Right lobe of liver (tissue), 6 donors: Measurements from ENCODE around the gene SIRPA. TPM values are rescaled to one million over a fixed set of nuclear protein-coding genes. Genes with fewer than 3 reads are reported as not detected.
"Not testable (repeated sequence)": the region's sequence is repeated elsewhere in the genome, so short reads cannot be mapped to it uniquely, and the experiment has no call there.

Experiments
- ATAC-seq, 4 donors: fragments of 200-7000 bp; cut with Tn5 transposase; one replicate each; pipeline ENCODE4 v1.9.1; 2020; ENCODE audit warnings: mild to moderate bottlenecking in 4 of 4, moderate library complexity in 4 of 4
- DNase-seq, 3 donors: peaks; one replicate each; pipeline ENCODE4 v3.0.0-alpha.2; 2020
- H3K27ac ChIP-seq, 3 donors: fragments of 200-600 bp; one replicate each; pipeline ENCODE4 v1.8.0; 2022
- H3K27me3 ChIP-seq, 2 donors: fragments of 200-600 bp; one replicate each; pipeline ENCODE4 v1.8.0; 2022
- H3K36me3 ChIP-seq, 4 donors: fragments of 200-600 bp; sonication (generic) in 1 of 4; one replicate each; pipeline versions ENCODE4 v1.5.1 to v1.8.0; 2017 to 2022; ENCODE audit warnings: control low read depth in 1 of 4
- H3K4me1 ChIP-seq, 4 donors: fragments of 200-600 bp; sonication (generic) in 1 of 4; one replicate each; pipeline versions ENCODE4 v1.5.1 to v1.8.0; 2017 to 2022; ENCODE audit warnings: control low read depth in 1 of 4
- H3K4me3 ChIP-seq, 3 donors: fragments of 200-600 bp; one replicate each; pipeline ENCODE4 v1.8.0; 2022
- H3K9me3 ChIP-seq, 4 donors: fragments of 200-600 bp; sonication (generic) in 1 of 4; one replicate each; pipeline versions ENCODE4 v1.5.1 to v1.8.0; 2017 to 2022; ENCODE audit warnings: control low read depth in 1 of 4
- CTCF ChIP-seq, 4 donors: fragments of 200-600 bp in 3 of 4; fragments of 450-650 bp in 1 of 4; IDR thresholded peaks; one replicate each; pipeline versions ENCODE4 v1.5.1 to v1.8.0; 2016 to 2022; ENCODE audit warnings: antibody characterized with exemption in 4 of 4, mild to moderate bottlenecking in 2 of 4
- POLR2A ChIP-seq: fragments of 450-650 bp; IDR thresholded peaks from one replicate; pipeline ENCODE4 v1.6.1; 2017; ENCODE audit warnings: antibody characterized with exemption, mild to moderate bottlenecking
- WGBS: methylation state at CpG from one replicate; pipeline ENCODE4 v1.1.6; 2018; ENCODE audit warnings: low coverage, low lambda C conversion rate; ENCODE audit not compliant: insufficient coverage; ENCODE audit errors: missing lambda C conversion rate; 5-methylcytosine and 5-hydroxymethylcytosine counted together
- intact Hi-C, 2 donors: fragments of 100-400 bp; cut with DNase I; formaldehyde crosslinking; loops; one replicate each; pipeline versions ENCODE4 v1.11.2 to v1.14.1; 2022
- total RNA-seq, 6 experiments: library from RNA; depleted of rRNA in 2 of 6; stranded (reverse); fragments of >200 nt in 2 of 6; fragmentation: NEBNext Ultra II Directional in 3 of 6; extraction: Animal tissue kit (Norgen Biotek cat#: 25700) in 3 of 6; gene quantifications; one replicate each; pipeline versions ENCODE4 v1.1.0 to v1.2.4, GENCODE V29; 2016 to 2023
- donor health status: DM: no; HTN: yes; CAD: no.
- donor health status: DM: no; HTN: no; CAD: no.
- donor health status: DM: no; HTN: no; CAD: no.
- donor health status: DM: no; HTN: yes; CAD: no.
- donor health status: DM: no; HTN: yes; CAD: no.

Gene SIRPA
- total RNA-seq, 6 experiments from 2014 or later, result 26.8 to 42.7 (median 34.8) TPM

GRCh38 chr20:1917786-1918185 lies 22.6 kb downstream of the SIRPA start:
- Histone ChIP-seq H3K4me1 (peaks cover 0 to 7% (median 0%) of the 10 kb centered on the region in 4 donors), H3K9me3 (no peaks in the 10 kb centered on the region), H3K36me3 (peaks cover 0 to 28% (median 12%) of the 10 kb centered on the region in 4 donors), H3K27ac (no peak overlapping the region), H3K27me3 (no peaks in the 10 kb centered on the region), H3K4me3 (no peak overlapping the region)
- WGBS, result no CpG with 5 or more reads among the region's 1 CpG
- no peak for TF ChIP-seq CTCF (IDR thresholded peaks at IDR 0.05)
- TF ChIP-seq POLR2A, result no peak
- no peak for ATAC-seq
- no peak for DNase-seq
- intact Hi-C loops, result no loop called here

- Histone ChIP-seq H3K9me3 (no peaks in the 10 kb centered on the region), H3K4me1 (peaks cover 0 to 7% (median 0%) of the 10 kb centered on the region in 4 donors), H3K4me3 (no peak overlapping the region), H3K27me3 (no peaks in the 10 kb centered on the region), H3K36me3 (peaks cover 0 to 36% (median 12%) of the 10 kb centered on the region in 4 donors), H3K27ac (no peak overlapping the region)
- TF ChIP-seq CTCF (IDR thresholded peaks at IDR 0.05) (peak in 1 of 4 donors; percentile 9), POLR2A (no peak)
- DNase-seq, result no peak
- intact Hi-C loops, result no loop called here
- ATAC-seq, result peak; percentile 35 to 74 (median 61)
- WGBS, result 78% methylated on average over 7 of the region's 12 CpGs
These were observed 23.4 kb downstream of the SIRPA start for GRCh38 chr20:1918491-1919165.

GRCh38 chr20:1920252-1920651 lies 25.0 kb downstream of the SIRPA start:
- ATAC-seq (peak in 3 of 4 donors; percentile 8 to 88 (median 69)), DNase-seq (peak in 1 of 3 donors; percentile 51)
- Histone ChIP-seq H3K36me3 (peaks cover 0 to 35% (median 12%) of the 10 kb centered on the region in 4 donors), H3K4me3 (no peak overlapping the region), H3K9me3 (no peaks in the 10 kb centered on the region), H3K4me1 (peaks cover 0 to 7% (median 0%) of the 10 kb centered on the region in 4 donors), H3K27ac (no peak overlapping the region), H3K27me3 (no peaks in the 10 kb centered on the region)
- TF ChIP-seq POLR2A (no peak), CTCF (IDR thresholded peaks at IDR 0.05) (no peak)
- WGBS, result 28% methylated on average over 7 of the region's 8 CpGs
- intact Hi-C loops, result no loop called here

GRCh38 chr20:1920826-1921225 lies 25.6 kb downstream of the SIRPA start:
- ATAC-seq (peak in 1 of 4 donors; percentile 21), DNase-seq (no peak)
- H3K9me3 ChIP-seq, result no peaks in the 10 kb centered on the region
- TF ChIP-seq POLR2A (no peak), CTCF (IDR thresholded peaks at IDR 0.05) (no peak)
- H3K4me1 ChIP-seq, result peaks cover 0 to 7% (median 0%) of the 10 kb centered on the region in 4 donors
- H3K36me3 ChIP-seq, result peaks cover 0 to 29% (median 7%) of the 10 kb centered on the region in 4 donors
- 68% methylated on average over 5 of the region's 6 CpGs for WGBS
- no peaks in the 10 kb centered on the region for H3K27me3 ChIP-seq
- H3K27ac ChIP-seq, result no peak overlapping the region
- H3K4me3 ChIP-seq, result no peak overlapping the region
- intact Hi-C loops, result no loop called here

- H3K36me3 ChIP-seq, result peaks cover 0 to 18% (median under 1%) of the 10 kb centered on the region in 4 donors
- intact Hi-C loops, H3K27ac ChIP-seq, H3K4me1 ChIP-seq, ATAC-seq, DNase-seq, H3K27me3 ChIP-seq, H3K9me3 ChIP-seq, H3K4me3 ChIP-seq: not testable (repeated sequence)
- WGBS, result 37% methylated on average over 2 of the region's 4 CpGs
These were observed 26.8 kb downstream of the SIRPA start for GRCh38 chr20:1921985-1922384.
